Adipocyte (in vitro differentiated cells): ENCODE results near the gene CREBBP.
A peak's percentile ranks its signal among the peaks of the same experiment; 100 is the strongest.

ENCODE experiments used
- DNase-seq: peaks from one replicate; pipeline ENCODE4 v3.0.0-alpha.2; 2015; ENCODE audit warnings: low read depth
- H3K27me3 ChIP-seq: replicated peaks from 2 replicates; pipeline ENCODE4 v1.7.0; 2013; ENCODE audit warnings: mild to moderate bottlenecking, low read length, moderate library complexity; ENCODE audit not compliant: control insufficient read depth, insufficient read depth
- H3K36me3 ChIP-seq: 2 replicates; pipeline ENCODE4 v1.7.0; 2013; ENCODE audit warnings: low read length, mild to moderate bottlenecking, moderate library complexity; ENCODE audit not compliant: control insufficient read depth, insufficient read depth, severe bottlenecking
- H3K4me1 ChIP-seq: 2 replicates; pipeline ENCODE4 v1.7.0; 2013; ENCODE audit warnings: mild to moderate bottlenecking, low read length, moderate library complexity; ENCODE audit not compliant: control insufficient read depth, insufficient read depth
- H3K4me3 ChIP-seq: 2 replicates; pipeline ENCODE4 v1.7.0; 2013; ENCODE audit warnings: mild to moderate bottlenecking, low read length, moderate library complexity
- H3K9ac ChIP-seq: 2 replicates; pipeline ENCODE4 v1.7.0; 2013; ENCODE audit warnings: mild to moderate bottlenecking, low read length, moderate library complexity
- H3K9me3 ChIP-seq: 2 replicates; pipeline ENCODE4 v1.7.0; 2013; ENCODE audit warnings: mild to moderate bottlenecking, low read length, moderate library complexity; ENCODE audit not compliant: control insufficient read depth

The CREBBP gene

GRCh38 chr16:3695610-3696369, 184.7 kb downstream of the CREBBP start:
- no peak for DNase-seq
- H3K4me3 ChIP-seq = no peak overlapping the region
- no peaks in the 10 kb centered on the region for H3K36me3 ChIP-seq
- H3K9ac ChIP-seq = no peak overlapping the region
- peaks cover 24% of the 10 kb centered on the region for H3K4me1 ChIP-seq
- no peaks in the 10 kb centered on the region for H3K9me3 ChIP-seq
- H3K27me3 ChIP-seq = no peaks in the 10 kb centered on the region

- no peaks in the 10 kb centered on the region for H3K27me3 ChIP-seq
- DNase-seq = no peak
- peaks cover 36% of the 10 kb centered on the region for H3K4me1 ChIP-seq
- H3K4me3 ChIP-seq = no peak overlapping the region
- H3K9me3 ChIP-seq = no peaks in the 10 kb centered on the region
- H3K9ac ChIP-seq = no peak overlapping the region
- H3K36me3 ChIP-seq = no peaks in the 10 kb centered on the region
Measured at GRCh38 chr16:3694051-3694450, 186.5 kb downstream of the CREBBP start.

- Histone ChIP-seq H3K4me1 (peaks cover 33% of the 10 kb centered on the region), H3K27me3 (no peaks in the 10 kb centered on the region), H3K9ac (peak overlapping the region; percentile 85), H3K4me3 (peak overlapping the region; percentile 24), H3K9me3 (no peaks in the 10 kb centered on the region), H3K36me3 (peaks cover 16% of the 10 kb centered on the region)
- DNase-seq = no peak
Measured at GRCh38 chr16:3691761-3692160, 188.8 kb downstream of the CREBBP start.

- Histone ChIP-seq H3K27me3 (no peaks in the 10 kb centered on the region), H3K9ac (peak overlapping the region; percentile 85), H3K9me3 (no peaks in the 10 kb centered on the region), H3K4me3 (peak overlapping the region; percentile 80), H3K4me1 (peaks cover 27% of the 10 kb centered on the region), H3K36me3 (peaks cover 21% of the 10 kb centered on the region)
- no peak for DNase-seq
Measured at GRCh38 chr16:3690980-3691720, 189.4 kb downstream of the CREBBP start.

- DNase-seq = peak; percentile 97
- Histone ChIP-seq H3K4me1 (peaks cover 25% of the 10 kb centered on the region), H3K9me3 (no peaks in the 10 kb centered on the region), H3K9ac (peak overlapping the region; percentile 85), H3K4me3 (peak overlapping the region; percentile 80), H3K27me3 (no peaks in the 10 kb centered on the region), H3K36me3 (peaks cover 28% of the 10 kb centered on the region)
Measured at GRCh38 chr16:3690470-3690928, 190.0 kb downstream of the CREBBP start.

- H3K4me3 ChIP-seq = no peak overlapping the region
- no peaks in the 10 kb centered on the region for H3K27me3 ChIP-seq
Measured at GRCh38 chr16:3689731-3690130, 190.8 kb downstream of the CREBBP start.

GRCh38 chr16:3687792-3688191, 192.7 kb downstream of the CREBBP start:
- Histone ChIP-seq H3K9me3 (no peaks in the 10 kb centered on the region), H3K4me1 (peaks cover 25% of the 10 kb centered on the region), H3K36me3 (peaks cover 36% of the 10 kb centered on the region), H3K4me3 (no peak overlapping the region), H3K9ac (no peak overlapping the region), H3K27me3 (no peaks in the 10 kb centered on the region)
- no peak for DNase-seq

More at GRCh38 chr16:3689731-3690130, 190.8 kb downstream of the CREBBP start:
- Histone ChIP-seq H3K4me1 (peaks cover 25% of the 10 kb centered on the region), H3K36me3 (peaks cover 35% of the 10 kb centered on the region), H3K9ac (peak overlapping the region; percentile 57), H3K9me3 (no peaks in the 10 kb centered on the region)
- DNase-seq = peak; percentile 78

- Histone ChIP-seq H3K4me1 (peaks cover 25% of the 10 kb centered on the region), H3K9me3 (no peaks in the 10 kb centered on the region), H3K27me3 (no peaks in the 10 kb centered on the region), H3K4me3 (no peak overlapping the region), H3K9ac (no peak overlapping the region), H3K36me3 (peaks cover 36% of the 10 kb centered on the region)
- DNase-seq = no peak
Measured at GRCh38 chr16:3687021-3687420, 193.5 kb downstream of the CREBBP start.

- no peaks in the 10 kb centered on the region for H3K9me3 ChIP-seq
- peaks cover 48% of the 10 kb centered on the region for H3K36me3 ChIP-seq
- no peak for DNase-seq
- H3K4me1 ChIP-seq = no peaks in the 10 kb centered on the region
- H3K27me3 ChIP-seq = no peaks in the 10 kb centered on the region
- no peak overlapping the region for H3K4me3 ChIP-seq
- no peak overlapping the region for H3K9ac ChIP-seq
Measured at GRCh38 chr16:3681206-3681605, 199.3 kb downstream of the CREBBP start.

GRCh38 chr16:3677994-3678393, 202.5 kb downstream of the CREBBP start:
- no peaks in the 10 kb centered on the region for H3K4me1 ChIP-seq
- no peaks in the 10 kb centered on the region for H3K9me3 ChIP-seq
- H3K4me3 ChIP-seq = no peak overlapping the region
- no peak for DNase-seq
- H3K27me3 ChIP-seq = no peaks in the 10 kb centered on the region
- peaks cover 61% of the 10 kb centered on the region for H3K36me3 ChIP-seq
- H3K9ac ChIP-seq = no peak overlapping the region

- H3K9ac ChIP-seq = no peak overlapping the region
- H3K4me3 ChIP-seq = no peak overlapping the region
- no peak for DNase-seq
- H3K4me1 ChIP-seq = no peaks in the 10 kb centered on the region
- H3K9me3 ChIP-seq = no peaks in the 10 kb centered on the region
- H3K27me3 ChIP-seq = no peaks in the 10 kb centered on the region
- H3K36me3 ChIP-seq = peaks cover 77% of the 10 kb centered on the region
Measured at GRCh38 chr16:3675601-3676130, 204.8 kb downstream of the CREBBP start.
